ENCODE measurements around the gene KIRREL1. TPM values are rescaled to one million over a fixed set of nuclear protein-coding genes. Genes with fewer than 3 reads are reported as not detected.

KIRREL1 gene
- total RNA-seq, 6 experiments from 2014 or later, result 1.1 to 4.9 (median 2.9) TPM

DNA sequence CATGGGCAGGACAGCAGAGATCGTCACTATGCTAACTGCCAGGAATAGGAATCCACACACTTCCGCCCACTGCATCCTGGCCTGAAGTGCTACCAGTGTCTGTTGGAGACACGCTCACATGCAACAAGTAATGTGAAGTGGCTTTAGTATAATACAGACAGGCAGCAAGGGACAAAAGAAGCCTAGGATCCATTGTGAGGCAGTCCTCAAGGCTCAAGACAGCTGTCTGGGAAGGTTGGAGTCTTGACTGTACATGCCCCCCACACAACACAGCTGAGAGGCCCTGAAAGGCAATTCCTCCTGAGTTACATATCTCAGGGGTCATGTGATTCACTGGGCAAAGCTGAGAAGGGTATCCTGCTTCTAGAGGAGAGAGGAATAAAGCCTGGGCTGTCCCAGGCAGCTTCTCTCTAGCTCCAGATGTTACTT, 147.3 kb downstream of the KIRREL1 start:
- no peaks in the 10 kb centered on the region for H3K9me3 ChIP-seq
- no peak for TF ChIP-seq POLR2A (IDR thresholded peaks at IDR 0.05)
- TF ChIP-seq, protein P1, sequence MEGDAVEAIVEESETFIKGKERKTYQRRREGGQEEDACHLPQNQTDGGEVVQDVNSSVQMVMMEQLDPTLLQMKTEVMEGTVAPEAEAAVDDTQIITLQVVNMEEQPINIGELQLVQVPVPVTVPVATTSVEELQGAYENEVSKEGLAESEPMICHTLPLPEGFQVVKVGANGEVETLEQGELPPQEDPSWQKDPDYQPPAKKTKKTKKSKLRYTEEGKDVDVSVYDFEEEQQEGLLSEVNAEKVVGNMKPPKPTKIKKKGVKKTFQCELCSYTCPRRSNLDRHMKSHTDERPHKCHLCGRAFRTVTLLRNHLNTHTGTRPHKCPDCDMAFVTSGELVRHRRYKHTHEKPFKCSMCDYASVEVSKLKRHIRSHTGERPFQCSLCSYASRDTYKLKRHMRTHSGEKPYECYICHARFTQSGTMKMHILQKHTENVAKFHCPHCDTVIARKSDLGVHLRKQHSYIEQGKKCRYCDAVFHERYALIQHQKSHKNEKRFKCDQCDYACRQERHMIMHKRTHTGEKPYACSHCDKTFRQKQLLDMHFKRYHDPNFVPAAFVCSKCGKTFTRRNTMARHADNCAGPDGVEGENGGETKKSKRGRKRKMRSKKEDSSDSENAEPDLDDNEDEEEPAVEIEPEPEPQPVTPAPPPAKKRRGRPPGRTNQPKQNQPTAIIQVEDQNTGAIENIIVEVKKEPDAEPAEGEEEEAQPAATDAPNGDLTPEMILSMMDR (IDR thresholded peaks at IDR 0.05), result no peak
- H3K36me3 ChIP-seq, result no peaks in the 10 kb centered on the region
- intact Hi-C loops (cut with DNase I), result no loop called here
- DNase-seq (no peak), ATAC-seq (no peak)
- no peak overlapping the region for H3K27ac ChIP-seq
- H3K4me1 ChIP-seq, result no peaks in the 10 kb centered on the region
- no peaks in the 10 kb centered on the region for H3K27me3 ChIP-seq
- H3K4me3 ChIP-seq, result no peak overlapping the region
- WGBS (ENCODE audit: insufficient coverage, low coverage, low lambda C conversion rate, missing lambda C conversion rate), result 83% methylated on average over 3 of the region's 3 CpGs

DNA sequence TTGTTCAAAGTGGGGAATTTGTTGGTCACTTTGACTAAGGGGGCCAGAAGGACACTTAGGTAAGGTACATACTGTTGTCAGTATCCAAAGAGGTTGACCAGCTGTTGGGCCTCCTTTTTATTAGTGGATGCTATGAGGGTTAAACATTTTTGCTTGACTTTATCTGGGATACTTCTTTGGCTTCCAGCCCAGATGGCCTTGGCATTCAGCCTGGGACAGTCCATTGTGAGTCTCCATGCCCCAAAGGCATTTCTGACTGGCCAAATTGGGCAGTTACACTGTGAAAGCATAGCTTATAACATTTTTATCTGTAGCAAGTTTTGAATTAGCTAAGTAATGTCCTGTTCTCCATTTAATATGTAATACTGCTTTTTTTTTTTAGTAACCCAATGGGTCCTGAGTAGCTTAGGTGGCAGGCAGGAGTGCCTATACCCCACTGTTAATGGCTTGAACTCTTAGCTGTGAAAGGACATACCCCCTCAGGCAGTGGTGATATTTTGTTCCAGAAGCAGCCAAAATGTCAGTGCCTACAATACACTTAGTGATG, 151.8 kb downstream of the KIRREL1 start:
- DNase-seq, result peak in 2 of 3 donors; percentile 28 to 70
- H3K4me3 ChIP-seq, result no peak overlapping the region
- no peaks in the 10 kb centered on the region for H3K9me3 ChIP-seq
- peaks cover 0 to 9% (median 6%) of the 10 kb centered on the region in 4 donors for H3K4me1 ChIP-seq
- H3K36me3 ChIP-seq, result no peaks in the 10 kb centered on the region
- no peaks in the 10 kb centered on the region for H3K27me3 ChIP-seq
- H3K27ac ChIP-seq, result no peak overlapping the region
- intact Hi-C loops (cut with DNase I), result no loop called here
- ATAC-seq, result no peak
- no peak for TF ChIP-seq POLR2A (IDR thresholded peaks at IDR 0.05)
- TF ChIP-seq, protein P1 (IDR thresholded peaks at IDR 0.05), result no peak

DNA sequence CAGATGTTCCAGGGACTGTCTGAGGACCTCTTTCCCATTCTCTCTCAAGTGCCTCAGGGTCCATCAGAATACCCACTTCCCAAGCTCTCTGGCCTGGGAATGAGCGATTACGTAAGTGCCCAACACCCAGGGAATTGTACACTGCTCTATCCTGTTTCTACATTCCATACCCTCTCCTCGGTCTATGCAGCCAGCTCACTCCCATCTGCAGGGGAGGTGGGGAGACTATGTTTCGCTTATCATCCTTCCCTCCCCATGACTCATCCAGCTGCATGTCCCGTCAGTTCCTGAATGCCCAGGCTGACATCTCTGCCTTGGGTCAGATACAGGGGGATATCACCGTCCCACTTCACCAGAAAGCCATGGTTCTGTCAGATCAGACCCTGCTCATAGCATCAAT, 152.7 kb downstream of the KIRREL1 start:
- TF ChIP-seq, protein P1 (IDR thresholded peaks at IDR 0.05), result no peak
- TF ChIP-seq POLR2A (IDR thresholded peaks at IDR 0.05), result no peak
- Histone ChIP-seq H3K27ac (no peak overlapping the region), H3K4me1 (peaks cover 0 to 9% (median 6%) of the 10 kb centered on the region in 4 donors), H3K4me3 (no peak overlapping the region), H3K27me3 (no peaks in the 10 kb centered on the region), H3K9me3 (no peaks in the 10 kb centered on the region), H3K36me3 (no peaks in the 10 kb centered on the region)
- 100% methylated on average over 1 of the region's 6 CpGs for WGBS (ENCODE audit: insufficient coverage, low coverage, low lambda C conversion rate, missing lambda C conversion rate)
- DNase-seq, result no peak
- intact Hi-C loops (cut with DNase I), result no loop called here
- ATAC-seq, result no peak

DNA sequence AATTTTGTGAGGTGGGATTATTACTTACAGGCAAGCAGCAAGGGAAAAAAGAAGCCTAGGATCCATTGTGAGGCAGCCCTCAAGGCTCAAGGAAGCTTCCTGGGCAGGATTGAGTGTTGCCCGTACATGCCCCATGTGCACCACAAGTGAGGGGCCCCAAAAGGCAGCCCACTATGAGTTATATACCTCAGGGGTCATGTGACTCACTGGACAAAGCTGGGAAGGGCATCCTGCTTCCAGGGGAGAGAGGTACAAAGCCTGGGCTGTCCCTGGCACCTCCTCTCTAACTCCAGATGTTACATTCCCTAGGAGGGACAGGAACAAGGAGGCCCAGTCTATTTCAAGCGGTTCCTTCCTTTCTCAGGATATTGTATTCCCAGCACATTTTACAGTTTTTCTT, 153.3 kb downstream of the KIRREL1 start:
- Histone ChIP-seq H3K27ac (no peak overlapping the region), H3K27me3 (no peaks in the 10 kb centered on the region), H3K4me3 (no peak overlapping the region), H3K9me3 (no peaks in the 10 kb centered on the region), H3K4me1 (peaks cover 0 to 9% (median 6%) of the 10 kb centered on the region in 4 donors), H3K36me3 (no peaks in the 10 kb centered on the region)
- ATAC-seq (no peak), DNase-seq (no peak)
- no peak for TF ChIP-seq POLR2A (IDR thresholded peaks at IDR 0.05)
- TF ChIP-seq, protein P1 (IDR thresholded peaks at IDR 0.05), result no peak
- intact Hi-C loops (cut with DNase I), result no loop called here
- WGBS (ENCODE audit: insufficient coverage, low coverage, low lambda C conversion rate, missing lambda C conversion rate), result 80% methylated on average over 2 of the region's 2 CpGs

DNA sequence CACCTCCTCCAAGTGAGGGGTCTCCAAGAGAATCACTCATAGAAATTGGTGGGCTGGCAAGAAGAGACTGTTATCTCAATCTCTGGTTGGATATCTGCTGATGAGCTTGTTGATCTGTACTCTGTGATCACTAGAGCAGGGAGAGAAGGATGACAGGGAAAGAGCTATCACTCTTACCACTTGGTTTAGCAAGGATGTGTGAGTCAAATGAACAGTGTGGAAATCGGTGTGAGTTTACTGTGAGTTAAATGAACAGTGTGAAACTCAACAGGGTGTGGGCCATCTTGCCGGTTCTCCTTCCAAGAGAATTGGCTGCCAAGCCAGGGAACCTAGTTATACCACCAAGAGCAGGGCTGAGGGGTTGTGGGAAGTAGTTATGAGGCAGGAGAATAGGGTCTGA, 154.0 kb downstream of the KIRREL1 start:
- 55% methylated on average over 2 of the region's 2 CpGs for WGBS (ENCODE audit: insufficient coverage, low coverage, low lambda C conversion rate, missing lambda C conversion rate)
- no peak for DNase-seq
- Histone ChIP-seq H3K4me3 (no peak overlapping the region), H3K27ac (no peak overlapping the region), H3K36me3 (no peaks in the 10 kb centered on the region), H3K27me3 (no peaks in the 10 kb centered on the region), H3K4me1 (peaks cover 0 to 9% (median 6%) of the 10 kb centered on the region in 4 donors), H3K9me3 (no peaks in the 10 kb centered on the region)
- intact Hi-C loops (cut with DNase I), result no loop called here
- TF ChIP-seq, protein P1 (IDR thresholded peaks at IDR 0.05), result no peak
- TF ChIP-seq POLR2A (IDR thresholded peaks at IDR 0.05), result no peak
- ATAC-seq, result no peak
